ENCODE results near the gene TBX1.

TBX1 gene

GRCh38 chr22:19748139-19748538 is 12.4 kb upstream of the TBX1 start:
- no peaks in the 10 kb centered on the region for H3K79me2 ChIP-seq (ENCODE audit: control insufficient read depth, insufficient read depth, low read length, unreplicated experiment)
- no peak overlapping the region for H2AFZ ChIP-seq (ENCODE audit: low read length, unreplicated experiment)
- H3K36me3 ChIP-seq (ENCODE audit: insufficient read depth, low read length), result no peaks in the 10 kb centered on the region
- H3K4me1 ChIP-seq (ENCODE audit: control insufficient read depth, insufficient read depth, low read length, unreplicated experiment), result no peaks in the 10 kb centered on the region
- H3K27ac ChIP-seq (ENCODE audit: low read depth, low read length), result no peak overlapping the region
- H3K27me3 ChIP-seq (ENCODE audit: insufficient read depth, low read length), result no peaks in the 10 kb centered on the region
- H3K4me3 ChIP-seq (ENCODE audit: low read depth, low read length), result no peak overlapping the region

DNA sequence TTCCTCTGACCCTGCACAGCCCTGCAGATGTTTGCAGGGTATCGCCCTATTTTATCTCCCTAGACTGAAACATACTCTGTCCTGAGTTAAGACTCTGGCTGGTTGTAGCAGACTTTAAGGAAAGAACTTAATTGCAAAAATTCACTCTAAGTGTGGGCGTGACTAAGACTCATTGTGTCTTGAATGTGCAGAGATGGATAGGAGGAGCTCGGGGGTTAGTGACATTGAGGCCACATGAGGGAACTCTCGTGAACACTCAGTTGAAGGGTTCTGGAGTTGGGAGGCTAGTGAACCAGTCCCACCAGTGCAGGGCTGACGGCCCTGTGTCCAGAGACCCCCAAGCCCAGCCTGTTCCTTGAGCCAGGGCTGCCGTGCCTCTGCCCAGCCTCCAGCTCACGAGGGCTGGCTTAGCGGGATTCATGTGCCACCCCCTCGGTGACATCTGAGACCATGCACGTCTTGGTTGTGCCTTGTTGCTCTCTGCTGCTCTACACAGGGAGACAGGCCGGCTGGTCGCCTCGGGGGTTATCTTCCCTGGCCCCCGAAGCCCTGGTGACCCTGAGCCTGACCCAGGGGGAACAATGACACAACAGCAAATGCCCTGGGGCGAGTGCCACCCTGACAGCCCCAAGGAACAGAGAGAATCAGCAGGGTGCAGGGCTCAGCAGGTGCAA is 11.4 kb upstream of the TBX1 start:
- no peak overlapping the region for H3K27ac ChIP-seq (ENCODE audit: low read depth, low read length)
- peaks cover 2% of the 10 kb centered on the region; the same call in 1 of the 2 replicates for H3K27me3 ChIP-seq (ENCODE audit: insufficient read depth, low read length)
- no peaks in the 10 kb centered on the region for H3K79me2 ChIP-seq (ENCODE audit: control insufficient read depth, insufficient read depth, low read length, unreplicated experiment)
- H2AFZ ChIP-seq (ENCODE audit: low read length, unreplicated experiment), result no peak overlapping the region
- H3K4me3 ChIP-seq (ENCODE audit: low read depth, low read length), result no peak overlapping the region
- no peaks in the 10 kb centered on the region for H3K4me1 ChIP-seq (ENCODE audit: control insufficient read depth, insufficient read depth, low read length, unreplicated experiment)
- H3K36me3 ChIP-seq (ENCODE audit: insufficient read depth, low read length), result no peaks in the 10 kb centered on the region

DNA sequence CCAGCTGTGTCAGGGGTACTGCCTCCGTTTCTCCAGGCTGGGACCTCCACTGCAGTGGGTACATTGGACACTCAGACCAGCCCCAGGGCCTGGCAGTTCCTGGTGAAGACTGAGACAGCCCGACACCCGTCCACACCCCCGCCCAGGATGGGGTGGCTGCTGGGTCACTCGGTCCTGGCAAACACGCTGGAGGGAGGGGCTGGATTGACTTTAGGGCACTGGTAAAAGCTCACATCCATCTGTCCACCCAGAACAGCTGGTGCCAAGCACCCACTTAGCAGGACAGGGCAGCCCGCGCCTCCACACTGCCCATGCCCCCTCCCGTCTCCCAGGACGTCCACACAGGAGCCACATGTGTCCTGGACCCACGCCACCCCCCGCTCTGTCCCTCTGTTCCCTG is 10.7 kb upstream of the TBX1 start:
- no peak overlapping the region for H3K27ac ChIP-seq (ENCODE audit: low read depth, low read length)
- no peak overlapping the region for H2AFZ ChIP-seq (ENCODE audit: low read length, unreplicated experiment)
- no peaks in the 10 kb centered on the region for H3K4me1 ChIP-seq (ENCODE audit: control insufficient read depth, insufficient read depth, low read length, unreplicated experiment)
- peaks cover 9% of the 10 kb centered on the region for H3K27me3 ChIP-seq (ENCODE audit: insufficient read depth, low read length)
- no peaks in the 10 kb centered on the region for H3K36me3 ChIP-seq (ENCODE audit: insufficient read depth, low read length)
- no peaks in the 10 kb centered on the region for H3K79me2 ChIP-seq (ENCODE audit: control insufficient read depth, insufficient read depth, low read length, unreplicated experiment)
- no peak overlapping the region for H3K4me3 ChIP-seq (ENCODE audit: low read depth, low read length)

DNA sequence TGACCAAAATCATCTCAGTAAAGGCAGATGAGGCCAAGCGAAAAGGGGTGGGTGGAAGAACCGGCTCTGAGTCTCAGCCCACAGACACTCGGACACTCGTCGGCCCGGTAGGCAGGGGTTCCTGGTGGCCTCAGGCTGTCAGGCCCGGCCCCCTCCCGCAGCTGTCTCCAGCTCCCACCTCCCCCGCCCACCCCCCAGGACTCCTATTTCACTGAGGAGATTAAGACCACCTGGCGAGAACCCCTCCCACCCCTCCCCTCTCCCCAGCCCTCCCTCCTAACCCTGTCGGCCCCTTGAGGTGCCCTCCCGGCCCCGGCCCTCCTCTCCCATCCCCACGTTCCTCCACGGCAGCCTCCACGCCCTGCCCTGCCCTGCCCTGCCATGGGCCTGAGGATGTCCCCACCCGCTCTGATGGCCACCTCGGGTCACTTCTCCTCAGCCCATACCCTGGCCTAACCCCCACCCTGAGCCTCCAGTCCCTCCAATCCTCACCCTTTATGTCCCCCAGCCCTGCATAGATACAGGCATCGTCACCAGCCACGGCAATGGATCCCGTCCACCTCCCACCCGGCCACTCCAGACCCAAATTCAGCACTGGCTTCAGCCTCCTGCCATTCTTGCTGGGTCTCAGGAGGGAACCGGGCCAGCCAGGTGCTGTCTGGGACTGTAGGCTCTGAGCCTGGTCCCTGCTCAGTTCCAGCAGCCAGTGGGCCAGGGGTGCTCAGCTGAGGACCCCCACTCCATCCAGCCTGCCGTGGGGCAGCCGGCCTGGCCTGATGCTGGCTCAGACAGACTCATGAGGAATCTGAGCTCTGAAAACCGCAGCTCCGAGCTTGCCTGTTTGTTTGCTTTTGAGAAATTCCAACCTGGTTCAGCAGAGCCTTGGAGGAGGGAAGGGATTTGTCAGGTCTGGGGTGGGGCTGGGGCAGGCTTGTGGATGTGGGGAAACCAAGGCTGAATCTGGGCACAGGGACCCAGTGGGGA is 9.8 kb upstream of the TBX1 start:
- H3K4me3 ChIP-seq (ENCODE audit: low read depth, low read length), result no peak overlapping the region
- peaks cover 18% of the 10 kb centered on the region for H3K27me3 ChIP-seq (ENCODE audit: insufficient read depth, low read length)

GRCh38 chr22:19751497-19752245 is 8.9 kb upstream of the TBX1 start:
- H3K4me3 ChIP-seq (ENCODE audit: low read depth, low read length), result no peak overlapping the region
- H3K27ac ChIP-seq (ENCODE audit: low read depth, low read length), result no peak overlapping the region
- H3K4me1 ChIP-seq (ENCODE audit: control insufficient read depth, insufficient read depth, low read length, unreplicated experiment), result no peaks in the 10 kb centered on the region
- no peaks in the 10 kb centered on the region for H3K36me3 ChIP-seq (ENCODE audit: insufficient read depth, low read length)
- H3K79me2 ChIP-seq (ENCODE audit: control insufficient read depth, insufficient read depth, low read length, unreplicated experiment), result no peaks in the 10 kb centered on the region
- H3K27me3 ChIP-seq (ENCODE audit: insufficient read depth, low read length), result peaks cover 27% of the 10 kb centered on the region
- no peak overlapping the region for H2AFZ ChIP-seq (ENCODE audit: low read length, unreplicated experiment)

More for the DNA sequence above, 9.8 kb upstream of the TBX1 start:
- Histone ChIP-seq H3K36me3 (ENCODE audit: insufficient read depth, low read length) (no peaks in the 10 kb centered on the region), H3K27ac (ENCODE audit: low read depth, low read length) (no peak overlapping the region), H2AFZ (ENCODE audit: low read length, unreplicated experiment) (no peak overlapping the region), H3K79me2 (ENCODE audit: control insufficient read depth, insufficient read depth, low read length, unreplicated experiment) (no peaks in the 10 kb centered on the region), H3K4me1 (ENCODE audit: control insufficient read depth, insufficient read depth, low read length, unreplicated experiment) (no peaks in the 10 kb centered on the region)

DNA sequence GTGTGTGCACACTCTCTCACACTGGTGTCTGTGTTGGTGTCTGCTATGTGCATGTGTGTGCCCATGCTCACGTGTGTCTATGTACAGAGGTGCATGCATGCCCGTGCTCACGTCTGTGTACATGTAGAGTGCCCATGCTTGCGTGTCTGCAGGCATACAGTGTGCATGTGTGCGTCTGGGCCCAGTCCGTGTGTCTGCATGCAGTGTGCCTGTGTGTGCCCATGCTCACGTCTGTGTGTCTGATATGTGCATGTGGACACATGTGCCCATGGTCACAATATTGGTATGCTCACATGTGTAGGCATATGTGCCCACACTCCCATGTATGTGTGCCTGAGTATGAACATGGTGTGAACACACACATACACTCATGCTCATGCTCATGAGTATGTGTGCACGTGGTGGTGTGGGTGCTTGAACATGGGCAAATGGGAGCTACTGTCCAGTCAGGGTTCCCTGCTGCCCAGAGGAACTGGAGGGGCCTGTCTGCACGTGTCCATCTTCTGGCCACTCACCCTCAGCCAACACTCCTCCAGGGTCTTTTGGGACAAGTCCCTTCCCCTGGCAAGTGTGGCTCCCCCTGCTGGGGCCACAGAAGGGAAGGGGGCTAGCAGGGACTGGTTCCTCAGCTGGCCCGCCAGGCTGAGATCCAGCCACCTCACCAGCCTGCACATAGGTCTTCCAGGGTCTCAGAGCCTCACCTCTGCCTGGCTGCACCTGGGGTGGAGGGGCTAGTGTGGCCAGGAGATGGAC is 7.3 kb upstream of the TBX1 start:
- Histone ChIP-seq H3K27ac (ENCODE audit: low read depth, low read length) (no peak overlapping the region), H3K79me2 (ENCODE audit: control insufficient read depth, insufficient read depth, low read length, unreplicated experiment) (no peaks in the 10 kb centered on the region), H3K36me3 (ENCODE audit: insufficient read depth, low read length) (no peaks in the 10 kb centered on the region), H2AFZ (ENCODE audit: low read length, unreplicated experiment) (no peak overlapping the region), H3K4me3 (ENCODE audit: low read depth, low read length) (no peak overlapping the region), H3K27me3 (ENCODE audit: insufficient read depth, low read length) (peaks cover 31% of the 10 kb centered on the region), H3K4me1 (ENCODE audit: control insufficient read depth, insufficient read depth, low read length, unreplicated experiment) (no peaks in the 10 kb centered on the region)

DNA sequence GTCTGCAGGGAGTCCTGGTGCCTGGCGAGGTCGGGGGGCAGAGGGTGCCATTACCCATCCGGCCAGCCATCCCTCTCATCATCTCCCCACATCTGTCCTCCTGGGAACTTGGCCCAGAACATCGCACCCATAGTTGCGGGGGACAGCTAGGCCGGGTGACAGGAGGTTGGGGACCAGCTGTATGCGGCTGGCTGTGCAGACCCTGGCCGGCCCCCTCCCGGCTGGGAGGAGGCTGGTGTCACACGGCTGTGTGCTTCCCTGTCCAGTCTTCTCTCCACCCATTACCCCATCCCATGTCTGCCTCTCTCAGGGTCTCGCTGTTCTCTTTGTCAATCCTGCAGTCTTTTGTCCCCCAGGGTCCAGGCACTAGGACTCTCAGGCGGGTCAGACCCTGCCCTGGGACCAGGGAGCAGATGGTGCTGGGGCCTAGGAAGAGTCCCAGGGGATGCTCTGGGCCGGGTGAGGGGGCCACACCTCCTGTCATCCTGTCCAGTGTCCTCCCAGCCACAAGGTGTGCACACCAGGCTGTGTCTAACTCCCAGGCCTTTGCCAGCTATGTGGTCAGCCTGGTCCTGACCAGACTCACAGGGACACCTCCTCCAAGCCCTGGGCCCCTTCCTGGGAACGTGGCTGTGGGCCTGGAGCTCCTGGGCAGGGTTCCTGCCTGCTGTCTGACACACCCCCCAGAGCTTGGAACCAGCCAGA is 6.4 kb upstream of the TBX1 start:
- Histone ChIP-seq H3K79me2 (ENCODE audit: control insufficient read depth, insufficient read depth, low read length, unreplicated experiment) (no peaks in the 10 kb centered on the region), H2AFZ (ENCODE audit: low read length, unreplicated experiment) (no peak overlapping the region), H3K27me3 (ENCODE audit: insufficient read depth, low read length) (peaks cover 36% of the 10 kb centered on the region), H3K36me3 (ENCODE audit: insufficient read depth, low read length) (no peaks in the 10 kb centered on the region), H3K4me1 (ENCODE audit: control insufficient read depth, insufficient read depth, low read length, unreplicated experiment) (no peaks in the 10 kb centered on the region), H3K4me3 (ENCODE audit: low read depth, low read length) (no peak overlapping the region), H3K27ac (ENCODE audit: low read depth, low read length) (no peak overlapping the region)

DNA sequence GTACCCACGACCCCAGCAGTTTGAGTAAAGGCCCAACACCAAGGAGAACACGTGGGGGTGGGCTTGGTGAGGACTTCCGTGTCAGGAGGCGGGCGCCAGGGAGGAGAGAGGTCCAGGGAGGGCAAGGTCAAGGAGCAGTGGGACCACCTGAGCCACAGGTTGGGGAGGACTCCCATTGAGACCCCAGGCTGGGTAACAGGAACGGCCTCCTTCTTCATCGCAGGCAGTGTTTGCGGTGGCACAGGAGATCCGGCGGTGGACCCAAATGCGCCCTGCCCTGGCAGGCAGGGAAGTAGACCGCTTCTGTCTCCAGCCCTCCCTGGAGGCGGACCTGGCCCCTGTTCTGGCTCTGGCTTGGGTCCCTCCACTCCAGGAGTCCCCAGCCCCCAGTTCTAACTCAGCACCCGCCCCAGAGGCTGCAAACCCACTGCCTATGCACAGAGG is 5.9 kb upstream of the TBX1 start:
- H3K79me2 ChIP-seq (ENCODE audit: control insufficient read depth, insufficient read depth, low read length, unreplicated experiment), result no peaks in the 10 kb centered on the region
- peaks cover 40% of the 10 kb centered on the region for H3K27me3 ChIP-seq (ENCODE audit: insufficient read depth, low read length)
- no peak overlapping the region for H3K27ac ChIP-seq (ENCODE audit: low read depth, low read length)
- peak overlapping the region; percentile 21; the same call in 1 of the 2 replicates for H3K4me3 ChIP-seq (ENCODE audit: low read depth, low read length)
- no peaks in the 10 kb centered on the region for H3K36me3 ChIP-seq (ENCODE audit: insufficient read depth, low read length)
- H2AFZ ChIP-seq (ENCODE audit: low read length, unreplicated experiment), result no peak overlapping the region
- no peaks in the 10 kb centered on the region for H3K4me1 ChIP-seq (ENCODE audit: control insufficient read depth, insufficient read depth, low read length, unreplicated experiment)

DNA sequence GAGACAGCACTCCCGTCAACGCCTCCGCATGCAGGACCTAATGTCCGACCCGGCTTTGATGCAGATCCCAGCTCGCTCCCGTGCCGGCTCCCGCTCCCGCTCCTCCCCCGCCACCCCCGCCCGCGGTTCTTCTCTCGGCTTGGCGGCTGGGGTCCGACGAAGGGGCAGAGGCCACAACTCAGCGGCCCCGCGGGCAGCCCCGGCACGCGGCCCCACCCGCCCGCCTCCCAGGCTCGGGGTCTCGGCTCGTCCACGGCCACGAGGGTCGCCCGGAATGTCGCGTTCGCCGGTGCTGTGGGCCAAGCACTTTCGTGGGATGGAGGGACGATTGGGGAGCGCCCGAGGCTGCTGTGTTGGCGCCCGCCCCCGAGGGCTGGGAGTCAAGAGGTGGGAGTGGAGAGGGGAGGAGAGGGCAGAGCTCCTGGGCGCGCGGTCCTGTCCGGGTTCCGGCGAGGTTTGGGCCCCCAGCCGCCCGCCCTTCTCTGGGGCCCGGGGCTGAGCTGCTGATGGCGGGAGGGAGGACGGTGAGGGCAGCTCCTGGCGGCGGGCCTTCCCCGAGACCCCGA is 5.3 kb upstream of the TBX1 start:
- H3K27ac ChIP-seq (ENCODE audit: low read depth, low read length), result no peak overlapping the region
- H3K4me3 ChIP-seq (ENCODE audit: low read depth, low read length), result peak overlapping the region; percentile 21; the same call in 1 of the 2 replicates
- H3K36me3 ChIP-seq (ENCODE audit: insufficient read depth, low read length), result no peaks in the 10 kb centered on the region
- no peaks in the 10 kb centered on the region for H3K4me1 ChIP-seq (ENCODE audit: control insufficient read depth, insufficient read depth, low read length, unreplicated experiment)
- H3K79me2 ChIP-seq (ENCODE audit: control insufficient read depth, insufficient read depth, low read length, unreplicated experiment), result no peaks in the 10 kb centered on the region
- no peak overlapping the region for H2AFZ ChIP-seq (ENCODE audit: low read length, unreplicated experiment)
- peaks cover 42% of the 10 kb centered on the region for H3K27me3 ChIP-seq (ENCODE audit: insufficient read depth, low read length)
